Muscle layer of duodenum (tissue), 2 donors: ENCODE results near the gene CYP2A13.
"Not testable (repeated sequence)": the region's sequence is repeated elsewhere in the genome, so short reads cannot be mapped to it uniquely, and the experiment has no call there.

Experiments used
- H3K27ac ChIP-seq: one replicate; pipeline ENCODE4 v1.7.0; 2013; ENCODE audit warnings: mild to moderate bottlenecking, low read length
- H3K27me3 ChIP-seq: one replicate; pipeline ENCODE4 v1.7.0; 2013; ENCODE audit warnings: low read depth, mild to moderate bottlenecking, control low read depth, low read length
- H3K36me3 ChIP-seq, 2 donors: one replicate each; pipeline ENCODE4 v1.7.0; 2013; ENCODE audit warnings: low read length in 2 of 2, control low read depth in 1 of 2, mild to moderate bottlenecking in 1 of 2; ENCODE audit not compliant: insufficient read depth in 2 of 2, control insufficient read depth in 1 of 2
- H3K4me1 ChIP-seq, 2 donors: one replicate each; pipeline ENCODE4 v1.7.0; 2013; ENCODE audit warnings: low read length in 2 of 2, mild to moderate bottlenecking in 2 of 2, control low read depth in 1 of 2, moderate library complexity in 1 of 2; ENCODE audit not compliant: insufficient read depth in 2 of 2, control insufficient read depth in 1 of 2
- H3K4me3 ChIP-seq, 2 donors: one replicate each; pipeline ENCODE4 v1.7.0; 2013; ENCODE audit warnings: low read length in 2 of 2, low read depth in 1 of 2, mild to moderate bottlenecking in 1 of 2
- H3K9me3 ChIP-seq, 2 donors: one replicate each; pipeline ENCODE4 v1.7.0; 2013; ENCODE audit warnings: low read length in 2 of 2, control low read depth in 1 of 2, mild to moderate bottlenecking in 1 of 2; ENCODE audit not compliant: control insufficient read depth in 1 of 2
- donor health status: healthy.

The CYP2A13 gene

GRCh38 chr19:41088151-41088550 lies at the start of gene CYP2A13:
Gene CYP2A13, plus strand, starts transcription at chr19:41088451. Its CDS starts 21 bp downstream, at chr19:41088472.
- no peak within 1 kb of the TSS for H3K27ac ChIP-seq
- H3K27me3 ChIP-seq, result peaks cover 4% of the 10 kb centered on the region
- no peak within 1 kb of the TSS for H3K4me3 ChIP-seq
- no peaks in the 10 kb centered on the region for H3K9me3 ChIP-seq
- H3K4me1 ChIP-seq, result no peaks in the 10 kb centered on the region
- no peaks in the 10 kb centered on the region for H3K36me3 ChIP-seq

- H3K9me3 ChIP-seq, result no peaks in the 10 kb centered on the region
- H3K4me1 ChIP-seq, result no peaks in the 10 kb centered on the region
- no peak overlapping the region for H3K4me3 ChIP-seq
- no peaks in the 10 kb centered on the region for H3K27me3 ChIP-seq
- no peak overlapping the region for H3K27ac ChIP-seq
- no peaks in the 10 kb centered on the region for H3K36me3 ChIP-seq
These were observed 48.4 kb upstream of the CYP2A13 start for GRCh38 chr19:41039806-41040205.

- not testable (repeated sequence) for H3K4me1 ChIP-seq, H3K27me3 ChIP-seq, H3K9me3 ChIP-seq, H3K36me3 ChIP-seq, H3K4me3 ChIP-seq, H3K27ac ChIP-seq
These were observed 43.2 kb upstream of the CYP2A13 start for GRCh38 chr19:41045095-41045494.

- H3K4me3 ChIP-seq, result no peak overlapping the region
- no peaks in the 10 kb centered on the region for H3K9me3 ChIP-seq
- H3K27ac ChIP-seq, result no peak overlapping the region
- H3K4me1 ChIP-seq, result no peaks in the 10 kb centered on the region
- H3K27me3 ChIP-seq, result no peaks in the 10 kb centered on the region
- no peaks in the 10 kb centered on the region for H3K36me3 ChIP-seq
These were observed 37.8 kb upstream of the CYP2A13 start for GRCh38 chr19:41050426-41050825.

GRCh38 chr19:41052162-41052561 lies 36.1 kb upstream of the CYP2A13 start:
- not testable (repeated sequence) for H3K27ac ChIP-seq, H3K27me3 ChIP-seq, H3K4me1 ChIP-seq, H3K4me3 ChIP-seq, H3K9me3 ChIP-seq, H3K36me3 ChIP-seq

GRCh38 chr19:41053331-41053730 lies 34.9 kb upstream of the CYP2A13 start:
- H3K4me3 ChIP-seq, H3K4me1 ChIP-seq, H3K36me3 ChIP-seq, H3K9me3 ChIP-seq, H3K27me3 ChIP-seq, H3K27ac ChIP-seq: not testable (repeated sequence)

GRCh38 chr19:41064974-41065569 lies 23.2 kb upstream of the CYP2A13 start:
- Histone ChIP-seq H3K27me3 (no peaks in the 10 kb centered on the region), H3K27ac (no peak overlapping the region), H3K36me3 (no peaks in the 10 kb centered on the region), H3K4me1 (no peaks in the 10 kb centered on the region), H3K4me3 (no peak overlapping the region), H3K9me3 (no peaks in the 10 kb centered on the region)

- no peak overlapping the region for H3K4me3 ChIP-seq
- H3K27me3 ChIP-seq, result no peaks in the 10 kb centered on the region
- H3K36me3 ChIP-seq, result no peaks in the 10 kb centered on the region
- H3K4me1 ChIP-seq, result no peaks in the 10 kb centered on the region
- no peak overlapping the region for H3K27ac ChIP-seq
- peaks cover 0 to 4% of the 10 kb centered on the region in 2 donors for H3K9me3 ChIP-seq
These were observed 12.0 kb upstream of the CYP2A13 start for GRCh38 chr19:41076286-41076685.

- Histone ChIP-seq H3K9me3 (peaks cover 0 to 4% of the 10 kb centered on the region in 2 donors), H3K4me3 (no peak overlapping the region), H3K27me3 (no peaks in the 10 kb centered on the region), H3K4me1 (no peaks in the 10 kb centered on the region), H3K36me3 (no peaks in the 10 kb centered on the region), H3K27ac (no peak overlapping the region)
These were observed 4.7 kb upstream of the CYP2A13 start for GRCh38 chr19:41083516-41083915.

- Histone ChIP-seq H3K27me3 (peaks cover 4% of the 10 kb centered on the region), H3K4me1 (no peaks in the 10 kb centered on the region), H3K36me3 (no peaks in the 10 kb centered on the region), H3K4me3 (no peak overlapping the region), H3K27ac (no peak overlapping the region), H3K9me3 (peaks cover 0 to 3% of the 10 kb centered on the region in 2 donors)
These were observed 2.4 kb upstream of the CYP2A13 start for GRCh38 chr19:41085748-41086415.

GRCh38 chr19:41089959-41090358 lies 1.7 kb downstream of the CYP2A13 start:
- Histone ChIP-seq H3K9me3 (no peaks in the 10 kb centered on the region), H3K27ac (no peak overlapping the region), H3K27me3 (peaks cover 4% of the 10 kb centered on the region), H3K36me3 (no peaks in the 10 kb centered on the region), H3K4me3 (no peak overlapping the region), H3K4me1 (no peaks in the 10 kb centered on the region)

GRCh38 chr19:41095703-41096102 lies 7.5 kb downstream of the CYP2A13 start:
- no peaks in the 10 kb centered on the region for H3K27me3 ChIP-seq
- no peaks in the 10 kb centered on the region for H3K4me1 ChIP-seq
- no peaks in the 10 kb centered on the region for H3K36me3 ChIP-seq
- no peak overlapping the region for H3K27ac ChIP-seq
- no peak overlapping the region for H3K4me3 ChIP-seq
- H3K9me3 ChIP-seq, result no peaks in the 10 kb centered on the region
